ENCODE measurements around the gene ULK1.

- TF ChIP-seq CTCF (IDR thresholded peaks at IDR 0.05) (no peak), POLR2AphosphoS5 (IDR thresholded peaks at IDR 0.05; ENCODE audit: low read depth, low read length) (peak; percentile 31; the same call in 1 of the 2 replicates), REST (IDR thresholded peaks at IDR 0.05; ENCODE audit: insufficient read depth in 1 of 2, low read depth in 2 of 2, low read length in 1 of 2) (no peak), SIN3A (IDR thresholded peaks at IDR 0.05; ENCODE audit: borderline replicate concordance, insufficient read depth, low read depth, low read length) (no peak), TCF7L2 (IDR thresholded peaks at IDR 0.05; ENCODE audit: low read depth, low read length) (no peak)
Observed at GRCh38 chr12:131946757-131947156, 52.3 kb downstream of the ULK1 start.

Measured in Panc1 (cell line).